GM18499 (cell line): Measurements from ENCODE around the gene FOXJ2.
"Not testable (repeated sequence)": the region's sequence is repeated elsewhere in the genome, so short reads cannot be mapped to it uniquely, and the experiment has no call there.

Experiments
- ATAC-seq: cut with Tn5 transposase; IDR thresholded peaks from one replicate; pipeline ENCODE4 v1.9.1; 2021; ENCODE audit warnings: moderate number of reproducible peaks; ENCODE audit not compliant: insufficient read depth, unreplicated experiment

The FOXJ2 gene

GRCh38 chr12:8028267-8028666 lies 4.2 kb upstream of the FOXJ2 start:
- no peak for ATAC-seq

- no peak for ATAC-seq
Measured at GRCh38 chr12:8030189-8030588, 2.3 kb upstream of the FOXJ2 start.

- ATAC-seq: not testable (repeated sequence)
Measured at GRCh38 chr12:8031017-8031416, 1.5 kb upstream of the FOXJ2 start.

- no peak for ATAC-seq
Measured at GRCh38 chr12:8031872-8032241, 659 bp upstream of the FOXJ2 start.

DNA sequence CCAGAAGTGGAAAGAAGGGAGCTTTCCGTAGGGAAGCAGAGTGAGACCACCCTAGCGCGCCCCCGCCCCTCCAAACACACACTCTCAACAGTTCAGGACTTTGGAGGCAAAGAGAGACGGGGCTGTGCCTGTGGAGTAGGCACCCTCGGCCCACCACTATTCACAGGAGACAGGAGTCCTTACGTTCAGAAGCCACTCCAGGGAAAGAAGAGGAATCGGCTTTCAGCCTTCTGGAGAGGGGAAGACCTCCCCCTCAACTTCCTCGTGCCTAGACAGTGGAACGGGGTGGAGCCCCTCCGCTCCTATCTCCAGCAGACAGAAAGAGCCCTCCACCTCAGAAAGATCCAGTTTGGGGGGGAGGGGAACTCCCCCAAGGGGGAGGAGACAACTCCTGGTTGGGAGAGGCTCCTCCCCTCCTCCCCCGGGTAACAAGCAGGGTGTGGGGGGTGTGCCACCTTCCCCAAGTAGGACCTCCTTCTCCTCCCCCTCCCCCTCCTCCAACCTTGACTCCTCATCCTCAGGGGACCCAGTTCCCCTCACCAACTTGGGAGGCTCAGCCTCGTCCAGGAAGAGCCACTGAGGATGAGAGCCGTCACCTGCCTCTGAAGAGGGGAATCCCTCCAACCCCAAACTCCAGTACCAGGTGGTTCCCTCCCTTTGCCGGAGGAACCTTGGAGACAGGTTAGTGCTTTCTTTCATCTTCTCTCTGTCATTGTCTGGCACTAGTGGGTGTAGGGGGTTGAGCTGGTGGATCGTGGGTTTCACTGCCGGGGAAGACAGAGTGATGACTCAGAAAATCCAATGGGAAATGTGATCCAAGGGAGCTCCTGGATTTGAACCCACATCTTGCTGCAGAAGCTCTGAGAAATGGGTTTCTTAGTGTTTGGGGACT lies 883 bp downstream of the FOXJ2 start:
- ATAC-seq: no peak

GRCh38 chr12:8034802-8035201 lies 2.3 kb downstream of the FOXJ2 start:
- no peak for ATAC-seq

- ATAC-seq: no peak
Measured at GRCh38 chr12:8035440-8036010, 3.0 kb downstream of the FOXJ2 start.

- no peak for ATAC-seq
Measured at GRCh38 chr12:8036346-8036745, 3.8 kb downstream of the FOXJ2 start.

DNA sequence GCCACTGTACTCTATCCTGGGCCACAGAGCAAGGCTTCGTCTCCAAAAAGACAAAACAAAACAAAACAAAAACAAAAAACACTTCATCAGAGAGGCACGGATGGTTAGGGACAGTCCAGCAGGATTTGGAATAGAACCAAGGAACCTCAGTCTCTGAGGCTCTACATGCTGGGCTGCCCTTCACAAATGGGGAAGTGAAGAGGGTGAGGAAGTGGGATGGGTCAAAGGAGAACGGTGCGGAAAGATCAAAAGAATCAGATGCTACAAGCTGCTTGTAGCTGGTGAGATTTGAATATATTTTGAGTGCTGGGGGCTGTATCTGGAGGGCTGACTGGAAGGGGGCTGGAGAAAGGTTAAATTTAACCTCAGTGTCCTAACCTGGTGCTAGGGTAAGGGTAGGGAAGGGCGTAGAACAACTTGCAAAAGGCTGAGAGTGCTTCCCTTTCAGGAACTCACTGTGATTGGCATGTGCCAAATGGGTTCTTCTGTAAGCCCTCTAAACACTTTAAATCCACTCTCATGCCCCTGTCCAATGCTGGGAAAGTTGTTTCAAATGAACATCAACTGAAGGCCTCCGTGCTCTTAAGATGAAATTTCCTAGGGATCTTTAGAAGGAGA lies 4.6 kb downstream of the FOXJ2 start:
- ATAC-seq: no peak

DNA sequence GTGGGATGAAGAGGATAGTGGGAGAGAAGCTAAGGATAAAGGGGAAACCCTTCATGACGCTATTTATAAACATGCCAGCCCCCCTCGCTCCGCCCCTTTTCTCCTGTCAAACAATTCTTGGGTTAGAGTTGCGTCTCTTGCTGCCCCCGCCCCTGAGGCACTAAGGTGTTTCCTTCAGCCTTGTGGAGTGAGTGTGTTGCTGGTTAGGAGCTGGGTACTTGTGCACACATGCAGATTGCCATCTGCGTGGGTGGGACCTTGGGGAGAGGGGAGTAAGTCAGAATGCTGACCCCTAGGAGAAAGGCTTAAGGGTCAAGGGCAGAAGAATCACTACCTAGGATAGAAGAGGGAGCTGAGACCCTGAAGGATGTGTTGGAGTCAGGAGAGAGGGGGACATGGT lies 5.4 kb downstream of the FOXJ2 start:
- ATAC-seq: no peak

- no peak for ATAC-seq
Measured at GRCh38 chr12:8038659-8039114, 6.2 kb downstream of the FOXJ2 start.

- no peak for ATAC-seq
Measured at GRCh38 chr12:8040791-8041190, 8.3 kb downstream of the FOXJ2 start.

- no peak for ATAC-seq
Measured at GRCh38 chr12:8045952-8046944, 13.7 kb downstream of the FOXJ2 start.

DNA sequence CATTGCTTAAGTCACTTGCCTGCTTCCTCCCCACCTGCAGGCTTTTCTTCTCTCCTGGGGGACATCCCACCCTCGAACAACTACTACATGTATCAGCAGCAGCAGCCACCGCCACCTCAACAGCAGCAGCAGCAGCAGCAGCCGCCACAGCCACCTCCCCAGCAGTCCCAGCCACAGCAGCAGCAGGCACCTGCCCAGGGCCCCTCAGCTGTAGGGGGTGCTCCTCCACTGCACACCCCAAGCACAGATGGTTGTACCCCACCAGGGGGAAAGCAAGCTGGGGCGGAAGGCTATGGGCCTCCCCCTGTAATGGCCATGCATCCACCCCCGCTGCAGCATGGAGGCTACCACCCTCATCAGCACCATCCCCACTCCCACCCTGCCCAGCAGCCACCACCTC lies 15.3 kb downstream of the FOXJ2 start:
- ATAC-seq: no peak

DNA sequence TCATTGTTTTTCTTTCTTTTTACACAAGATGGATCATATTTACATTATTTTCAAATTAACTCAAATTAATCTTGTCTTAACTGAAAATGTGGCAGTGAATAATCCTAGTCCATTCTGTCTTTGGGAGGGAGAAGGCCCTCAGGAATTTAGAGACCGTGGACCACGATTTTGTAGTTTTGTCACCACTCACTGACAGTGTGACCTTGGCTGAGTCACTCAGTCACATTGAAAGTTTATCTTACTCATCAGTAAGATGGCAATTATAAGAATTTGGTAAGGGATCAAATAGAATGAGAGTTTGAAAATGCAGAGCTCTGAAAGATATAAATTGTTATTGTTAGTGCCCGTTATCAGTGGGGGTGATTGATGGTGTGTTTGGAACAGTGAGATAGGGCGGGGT lies 16.4 kb downstream of the FOXJ2 start:
- ATAC-seq: no peak

DNA sequence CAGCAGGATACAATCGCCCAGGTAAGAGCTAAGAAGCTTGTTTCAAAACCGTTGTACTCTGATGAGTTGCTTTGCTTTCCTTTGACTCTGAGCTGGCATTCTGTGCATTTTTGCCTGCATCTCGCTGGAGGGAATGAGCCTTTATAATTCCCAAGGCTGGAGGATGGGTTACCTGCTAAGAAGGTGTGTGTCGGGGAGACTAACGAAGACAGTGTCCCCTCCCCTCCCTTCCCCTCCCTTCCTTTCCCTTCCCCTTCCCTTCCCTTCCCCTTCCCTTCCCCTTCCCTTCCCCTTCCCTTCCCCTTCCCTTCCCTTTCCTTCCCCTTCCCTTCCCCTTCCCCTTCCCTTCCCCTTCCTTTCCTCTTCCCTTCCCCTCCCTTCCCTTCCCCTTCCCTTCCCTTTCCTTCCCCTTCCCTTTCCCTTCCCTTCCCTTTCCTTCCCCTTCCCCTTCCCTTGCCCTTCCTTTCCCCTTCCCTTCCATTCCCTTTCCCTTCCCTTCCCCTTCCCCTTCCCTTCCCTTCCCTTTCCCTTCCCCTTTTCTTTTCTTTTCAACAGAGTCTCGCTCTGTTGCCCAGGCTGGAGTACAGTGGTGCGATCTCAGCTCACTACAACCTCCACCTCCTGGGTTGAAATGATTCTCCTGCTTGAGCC lies 18.2 kb downstream of the FOXJ2 start:
- no peak for ATAC-seq

DNA sequence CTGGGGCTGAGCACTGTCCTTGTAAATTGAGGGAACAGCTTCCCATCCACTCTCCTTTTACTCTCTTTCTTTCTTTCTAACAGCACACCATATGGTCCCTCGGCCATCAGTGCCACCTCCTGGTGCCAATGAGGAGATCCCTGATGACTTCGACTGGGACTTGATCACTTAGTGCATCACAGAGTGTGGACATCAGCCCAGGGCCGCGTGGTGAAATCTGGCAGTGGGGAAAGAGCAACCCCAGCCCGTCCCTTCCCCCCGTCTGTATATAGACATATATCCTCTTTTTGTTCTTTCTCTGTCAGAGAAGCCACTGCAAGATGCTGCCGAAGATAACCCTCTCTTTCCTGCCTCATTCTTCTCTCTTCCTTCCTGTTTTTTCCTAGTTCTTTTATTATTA lies 20.2 kb downstream of the FOXJ2 start:
- ATAC-seq: no peak

GRCh38 chr12:8054816-8055215 lies 22.3 kb downstream of the FOXJ2 start:
- no peak for ATAC-seq

DNA sequence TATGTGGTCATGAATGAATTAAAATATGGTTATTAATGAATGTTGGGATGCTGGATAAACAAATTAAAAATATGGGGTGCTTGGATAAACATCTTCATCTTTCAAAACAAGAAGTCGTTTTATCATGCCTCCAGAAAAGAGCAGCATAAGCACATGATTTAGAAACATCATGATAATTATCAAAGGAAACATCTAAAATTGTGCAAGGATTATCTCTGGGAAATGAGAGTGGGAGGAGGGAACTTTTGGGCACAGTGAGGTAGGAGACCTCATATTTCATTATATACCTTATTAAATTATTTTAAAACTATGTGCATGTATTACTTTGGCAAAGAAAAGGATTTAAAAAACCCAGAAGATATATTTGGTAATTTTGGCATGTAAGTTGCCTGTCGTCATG lies 24.8 kb downstream of the FOXJ2 start:
- ATAC-seq: no peak

DNA sequence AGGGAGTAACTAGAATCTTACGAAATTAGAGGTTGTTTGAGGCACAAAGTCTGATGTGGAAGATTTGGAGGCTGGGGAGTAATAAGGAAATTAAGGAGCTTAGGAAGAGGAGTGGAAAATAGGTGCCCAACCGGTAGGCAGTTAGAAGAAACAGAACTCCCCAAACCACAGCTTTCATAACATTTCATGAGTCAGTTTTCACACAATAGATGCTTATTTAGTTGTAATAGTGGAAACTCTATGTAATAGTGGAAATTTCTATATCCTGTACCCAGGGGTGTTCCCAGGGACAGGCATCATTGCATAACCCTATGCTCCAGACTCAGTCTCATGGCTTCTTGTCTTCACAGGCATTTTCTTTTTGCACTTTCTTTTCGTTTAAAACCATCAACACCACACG lies 25.3 kb downstream of the FOXJ2 start:
- ATAC-seq: no peak
